Trophoblast cell (in vitro differentiated cells and primary cell): Measurements from ENCODE around the gene CACNA1H.
A peak's percentile ranks its signal among the peaks of the same experiment; 100 is the strongest.
"Not testable (repeated sequence)": the region's sequence is repeated elsewhere in the genome, so short reads cannot be mapped to it uniquely, and the experiment has no call there.

ENCODE experiments used
- DNase-seq, 2 donors: peaks; one replicate each; pipeline ENCODE4 v3.0.0-alpha.2; 2016
- H2AFZ ChIP-seq: 2 replicates; pipeline ENCODE4 v1.6.1; 2013; ENCODE audit warnings: low read length, moderate library complexity, mild to moderate bottlenecking; ENCODE audit not compliant: insufficient read depth, poor library complexity
- H2AK5ac ChIP-seq: 2 replicates; pipeline ENCODE4 v1.6.1; 2013; ENCODE audit warnings: mild to moderate bottlenecking, low read length
- H2BK120ac ChIP-seq: 2 replicates; pipeline ENCODE4 v1.6.1; 2013; ENCODE audit warnings: low read length, mild to moderate bottlenecking, moderate library complexity; ENCODE audit not compliant: insufficient read depth, poor library complexity
- H2BK12ac ChIP-seq: 2 replicates; pipeline ENCODE4 v1.6.1; 2013; ENCODE audit warnings: mild to moderate bottlenecking, low read length, moderate library complexity
- H2BK5ac ChIP-seq: 2 replicates; pipeline ENCODE4 v1.6.1; 2013; ENCODE audit warnings: low read length, low read depth, moderate library complexity, mild to moderate bottlenecking; ENCODE audit not compliant: poor library complexity
- H3K14ac ChIP-seq: 2 replicates; pipeline ENCODE4 v1.6.1; 2013; ENCODE audit warnings: mild to moderate bottlenecking, low read length
- H3K18ac ChIP-seq: 2 replicates; pipeline ENCODE4 v1.6.1; 2013; ENCODE audit warnings: mild to moderate bottlenecking, low read length
- H3K23ac ChIP-seq: 2 replicates; pipeline ENCODE4 v1.6.1; 2013; ENCODE audit warnings: low read length
- H3K27ac ChIP-seq: 2 replicates; pipeline ENCODE4 v1.5.1; 2013; ENCODE audit warnings: low read depth, mild to moderate bottlenecking, inconsistent platforms, low read length, moderate library complexity
- H3K27me3 ChIP-seq: 2 replicates; pipeline ENCODE4 v1.6.1; 2013; ENCODE audit warnings: inconsistent platforms, mild to moderate bottlenecking, low read length, moderate library complexity; ENCODE audit not compliant: insufficient read depth
- H3K36me3 ChIP-seq, 2 experiments: 1 replicate in 1 of 2; 2 replicates in 1 of 2; pipeline ENCODE4 v1.6.1; 2013; ENCODE audit warnings: low read length in 2 of 2, mild to moderate bottlenecking in 2 of 2, moderate library complexity in 1 of 2; ENCODE audit not compliant: insufficient read depth in 2 of 2, control insufficient read depth in 1 of 2
- H3K4ac ChIP-seq: 2 replicates; pipeline ENCODE4 v1.6.1; 2013; ENCODE audit warnings: low read depth, mild to moderate bottlenecking, low read length, moderate library complexity
- H3K4me1 ChIP-seq, 2 experiments: 1 replicate in 1 of 2; 2 replicates in 1 of 2; pipeline ENCODE4 v1.6.1; 2013; ENCODE audit warnings: low read length in 2 of 2, mild to moderate bottlenecking in 2 of 2, moderate library complexity in 1 of 2; ENCODE audit not compliant: insufficient read depth in 2 of 2, control insufficient read depth in 1 of 2
- H3K4me2 ChIP-seq: 2 replicates; pipeline ENCODE4 v1.6.1; 2013; ENCODE audit warnings: inconsistent platforms, mild to moderate bottlenecking, low read length, moderate library complexity
- H3K4me3 ChIP-seq: 2 replicates; pipeline ENCODE4 v1.5.1; 2013; ENCODE audit warnings: mild to moderate bottlenecking, low read depth, low read length, inconsistent platforms
- H3K79me1 ChIP-seq: one replicate; pipeline ENCODE4 v1.6.1; 2013; ENCODE audit warnings: low read length
- H3K79me2 ChIP-seq: 2 replicates; pipeline ENCODE4 v1.6.1; 2013; ENCODE audit warnings: low read length, mild to moderate bottlenecking; ENCODE audit not compliant: control insufficient read depth, insufficient read depth, poor library complexity
- H3K9ac ChIP-seq: 2 replicates; pipeline ENCODE4 v1.6.1; 2013; ENCODE audit warnings: mild to moderate bottlenecking, low read length
- H3K9me3 ChIP-seq: 2 replicates; pipeline ENCODE4 v1.6.1; 2013; ENCODE audit warnings: low read depth, mild to moderate bottlenecking, control low read depth, inconsistent platforms, low read length; ENCODE audit not compliant: insufficient read depth
- H4K12ac ChIP-seq: 2 replicates; pipeline ENCODE4 v1.6.1; 2013; ENCODE audit warnings: low read depth, mild to moderate bottlenecking, low read length, moderate library complexity
- H4K8ac ChIP-seq: 2 replicates; pipeline ENCODE4 v1.6.1; 2013; ENCODE audit warnings: low read depth, mild to moderate bottlenecking, low read length, moderate library complexity
- H4K91ac ChIP-seq: one replicate; pipeline ENCODE4 v1.6.1; 2013; ENCODE audit warnings: low read depth, mild to moderate bottlenecking, low read length, moderate library complexity
- WGBS: extraction: QIAGEN DNeasy Blood & Tissue Kit; methylation state at CpG from one replicate; pipeline ENCODE4 v1.1.7; 2013; ENCODE audit warnings: missing lambda C conversion rate; ENCODE audit not compliant: insufficient read length, insufficient coverage; ENCODE audit errors: extremely low coverage; 5-methylcytosine and 5-hydroxymethylcytosine counted together

Gene CACNA1H

DNA sequence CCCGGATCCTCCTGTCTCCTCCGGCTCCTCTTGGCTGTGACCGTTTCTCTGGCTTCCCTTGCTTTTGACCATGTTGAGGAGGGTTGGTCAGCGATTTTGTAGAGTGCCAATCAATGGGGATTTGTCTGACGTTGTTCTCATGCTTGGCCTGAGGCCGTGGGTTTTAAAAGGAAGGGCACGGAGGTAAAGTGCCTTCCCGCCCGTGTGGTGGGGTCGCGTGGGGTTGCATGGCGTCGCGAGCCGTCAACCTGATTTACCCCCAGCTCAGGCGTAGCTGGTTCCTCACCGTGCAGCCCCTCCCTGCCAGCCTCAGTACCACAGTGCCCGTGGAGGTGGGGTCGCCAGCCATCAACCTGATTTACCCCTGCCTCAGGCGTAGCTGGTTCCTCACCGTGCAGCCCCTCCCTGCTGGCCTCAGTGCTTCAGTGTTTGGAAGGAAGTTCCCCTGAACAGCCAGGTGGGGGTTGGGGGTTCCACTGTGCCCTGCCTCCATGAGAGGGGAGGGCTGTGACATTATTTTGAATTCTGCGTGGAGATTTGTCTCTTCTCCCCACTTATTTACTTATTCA lies 92.6 kb downstream of the CACNA1H start:
- Histone ChIP-seq H3K36me3 (no peaks in the 10 kb centered on the region), H4K12ac (no peak overlapping the region), H3K79me1 (no peaks in the 10 kb centered on the region), H3K23ac (no peak overlapping the region), H2AFZ (no peak overlapping the region), H3K18ac (no peak overlapping the region), H3K27ac (no peak overlapping the region), H2AK5ac (no peak overlapping the region), H3K9ac (no peak overlapping the region), H3K14ac (no peak overlapping the region), H2BK120ac (no peak overlapping the region), H2BK12ac (no peak overlapping the region), H3K4me2 (no peak overlapping the region), H3K9me3 (peaks cover 6% of the 10 kb centered on the region), H3K79me2 (no peaks in the 10 kb centered on the region), H3K27me3 (no peaks in the 10 kb centered on the region), H2BK5ac (no peak overlapping the region), H3K4ac (no peak overlapping the region), H3K4me1 (no peaks in the 10 kb centered on the region), H3K4me3 (no peak overlapping the region), H4K8ac (no peak overlapping the region), H4K91ac (no peak overlapping the region)
- no peak for DNase-seq
- WGBS: no CpG with 5 or more reads among the region's 22 CpGs

DNA sequence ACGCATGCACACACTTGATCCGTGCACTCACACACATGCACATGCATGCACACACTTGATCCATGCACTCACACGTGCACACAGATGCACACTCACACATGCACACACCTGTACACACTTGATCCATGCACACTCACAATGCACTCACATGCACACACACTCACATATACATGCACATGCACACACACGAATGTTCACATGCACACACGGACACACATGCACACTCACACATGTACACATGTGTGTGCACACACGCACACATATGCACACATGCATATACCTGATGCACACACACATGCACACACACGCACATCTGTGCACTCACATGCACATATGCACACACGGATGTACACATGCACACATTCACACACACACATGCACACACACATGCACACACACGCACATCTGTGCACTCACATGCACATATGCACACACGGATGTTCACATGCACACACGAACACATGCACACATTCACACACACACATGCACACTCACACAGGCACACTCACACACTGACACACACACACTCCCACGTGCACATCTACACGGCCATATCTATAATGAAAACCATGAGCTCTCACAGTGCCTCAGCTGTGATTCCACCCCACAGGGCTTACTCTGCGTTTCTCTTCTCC lies 95.1 kb downstream of the CACNA1H start:
- not testable (repeated sequence) for H3K36me3 ChIP-seq, H3K4ac ChIP-seq, DNase-seq, H2AK5ac ChIP-seq, H3K14ac ChIP-seq, H3K4me2 ChIP-seq, H3K27ac ChIP-seq, H3K4me1 ChIP-seq, H3K9ac ChIP-seq, H4K12ac ChIP-seq, H3K79me2 ChIP-seq, H3K18ac ChIP-seq, H2BK5ac ChIP-seq, H3K27me3 ChIP-seq, H2BK12ac ChIP-seq, H4K91ac ChIP-seq, H3K79me1 ChIP-seq, H2BK120ac ChIP-seq, H4K8ac ChIP-seq, H2AFZ ChIP-seq, H3K9me3 ChIP-seq
- Histone ChIP-seq H3K4me3 (peak overlapping the region; percentile 59), H3K23ac (peak overlapping the region; percentile 94)
- no CpG with 5 or more reads among the region's 14 CpGs for WGBS

DNA sequence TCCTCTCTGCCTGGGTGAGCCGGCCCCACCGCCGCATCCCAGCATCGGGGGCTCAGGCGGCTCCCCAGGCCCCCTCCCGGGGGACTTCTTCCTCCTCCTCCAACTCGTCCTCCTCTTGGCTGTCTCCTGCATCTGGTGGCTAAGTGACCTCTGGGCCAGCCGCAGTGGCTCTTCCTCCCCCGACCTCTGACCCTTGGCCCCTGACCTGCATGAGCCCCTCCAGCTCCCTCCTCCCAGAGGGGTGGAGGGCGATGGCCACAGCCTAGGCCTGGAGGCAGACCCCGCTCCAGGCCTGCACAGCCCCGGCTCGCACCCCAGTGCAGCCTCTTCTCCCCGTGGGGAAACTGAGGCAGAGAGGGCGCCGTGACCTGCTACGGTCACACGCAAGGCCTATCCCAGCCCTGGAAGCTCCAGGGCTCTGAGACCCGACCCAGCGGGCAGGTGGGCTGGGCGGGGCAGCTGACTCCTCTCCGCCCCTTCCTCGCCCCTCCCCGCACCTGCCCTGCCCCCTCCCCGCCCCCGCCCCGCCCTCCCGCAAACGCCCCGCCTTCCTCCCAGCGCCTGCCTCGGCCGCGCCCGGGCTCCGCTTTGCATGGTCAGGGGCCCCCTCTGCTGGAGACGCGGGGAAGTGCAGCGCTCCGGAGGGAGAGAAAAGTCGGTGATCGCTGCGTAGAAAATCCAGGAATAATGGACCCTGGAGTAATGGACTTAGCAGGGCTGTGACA lies 96.3 kb downstream of the CACNA1H start:
- not testable (repeated sequence) for H2BK12ac ChIP-seq, H3K79me1 ChIP-seq, H3K14ac ChIP-seq, H3K36me3 ChIP-seq, H3K4me3 ChIP-seq, H4K91ac ChIP-seq, H3K27me3 ChIP-seq, H3K9ac ChIP-seq, H2AFZ ChIP-seq, DNase-seq, H3K18ac ChIP-seq, H3K9me3 ChIP-seq, H4K8ac ChIP-seq, H2AK5ac ChIP-seq, H3K4ac ChIP-seq, H2BK5ac ChIP-seq, H3K79me2 ChIP-seq, H2BK120ac ChIP-seq, H4K12ac ChIP-seq, H3K27ac ChIP-seq, H3K4me1 ChIP-seq, H3K4me2 ChIP-seq, H3K23ac ChIP-seq
- WGBS: no CpG with 5 or more reads among the region's 43 CpGs

- H3K18ac ChIP-seq, H4K8ac ChIP-seq, H3K4me1 ChIP-seq, H3K79me1 ChIP-seq, H3K4ac ChIP-seq, H2AK5ac ChIP-seq, H3K27me3 ChIP-seq, H2BK12ac ChIP-seq, H4K12ac ChIP-seq, H3K4me2 ChIP-seq, H4K91ac ChIP-seq, H3K36me3 ChIP-seq, H3K79me2 ChIP-seq, H3K4me3 ChIP-seq, H2BK120ac ChIP-seq, H3K23ac ChIP-seq, H2BK5ac ChIP-seq, H3K27ac ChIP-seq, H3K9ac ChIP-seq, H2AFZ ChIP-seq, H3K9me3 ChIP-seq, H3K14ac ChIP-seq, DNase-seq: not testable (repeated sequence)
- no CpG with 5 or more reads among the region's 47 CpGs for WGBS
Observed at GRCh38 chr16:1253701-1254364, 100.9 kb downstream of the CACNA1H start.
